HG02623 (cell line): ENCODE measurements around the gene PTPRK.

Experiments used
- ATAC-seq: cut with Tn5 transposase; IDR thresholded peaks from one replicate; pipeline ENCODE4 v1.9.1; 2021; ENCODE audit warnings: moderate library complexity; ENCODE audit not compliant: unreplicated experiment

Gene PTPRK

GRCh38 chr6:128252341-128253176 lies 267.8 kb downstream of the PTPRK start:
- no peak for ATAC-seq

GRCh38 chr6:128251445-128252340 lies 268.7 kb downstream of the PTPRK start:
- no peak for ATAC-seq

- ATAC-seq: no peak
These were observed 269.9 kb downstream of the PTPRK start for GRCh38 chr6:128250370-128251070.

GRCh38 chr6:128249429-128249828 lies 271.0 kb downstream of the PTPRK start:
- ATAC-seq: no peak

GRCh38 chr6:128246472-128247260 lies 273.7 kb downstream of the PTPRK start:
- ATAC-seq: no peak

- ATAC-seq: no peak
These were observed 275.5 kb downstream of the PTPRK start for GRCh38 chr6:128244751-128245405.

- ATAC-seq: no peak
These were observed 277.5 kb downstream of the PTPRK start for GRCh38 chr6:128242765-128243403.

GRCh38 chr6:128241216-128241615 lies 279.2 kb downstream of the PTPRK start:
- ATAC-seq: peak; percentile 53

GRCh38 chr6:128240024-128240428 lies 280.4 kb downstream of the PTPRK start:
- peak; percentile 63 for ATAC-seq

- ATAC-seq: no peak
These were observed 281.3 kb downstream of the PTPRK start for GRCh38 chr6:128239146-128239545.

- no peak for ATAC-seq
These were observed 282.2 kb downstream of the PTPRK start for GRCh38 chr6:128238225-128238624.

- ATAC-seq: no peak
These were observed 284.8 kb downstream of the PTPRK start for GRCh38 chr6:128235556-128235955.

GRCh38 chr6:128233531-128233930 lies 286.9 kb downstream of the PTPRK start:
- ATAC-seq: no peak

- ATAC-seq: no peak
These were observed 290.0 kb downstream of the PTPRK start for GRCh38 chr6:128230267-128230989.

GRCh38 chr6:128225612-128226011 lies 294.8 kb downstream of the PTPRK start:
- ATAC-seq: no peak

- no peak for ATAC-seq
These were observed 303.5 kb downstream of the PTPRK start for GRCh38 chr6:128216917-128217316.

GRCh38 chr6:128209771-128210170 lies 310.6 kb downstream of the PTPRK start:
- ATAC-seq: no peak

- no peak for ATAC-seq
These were observed 311.4 kb downstream of the PTPRK start for GRCh38 chr6:128208851-128209580.
